Tibial nerve (tissue), 4 donors: ENCODE measurements around the gene FBXL17. TPM values are rescaled to one million over a fixed set of nuclear protein-coding genes. Genes with fewer than 3 reads are reported as not detected.
"Not testable (repeated sequence)": the region's sequence is repeated elsewhere in the genome, so short reads cannot be mapped to it uniquely, and the experiment has no call there.

Experiments
- DNase-seq, 2 donors: peaks; one replicate each; pipeline ENCODE4 v3.0.0-alpha.2; 2019; ENCODE audit warnings: low spot score in 2 of 2
- H3K27ac ChIP-seq, 4 donors: fragments of 200-600 bp; sonication (generic) in 3 of 4; one replicate each; pipeline ENCODE4 v1.5.1; 2017 to 2019; ENCODE audit warnings: mild to moderate bottlenecking in 1 of 4
- H3K27me3 ChIP-seq, 2 donors: fragments of 200-600 bp; sonication (generic) in 1 of 2; one replicate each; pipeline versions ENCODE4 v1.5.1 to v1.6.0; 2017 to 2019
- H3K36me3 ChIP-seq, 3 donors: fragments of 200-600 bp; sonication (generic); one replicate each; pipeline ENCODE4 v1.5.1; 2018 to 2019
- H3K4me1 ChIP-seq, 4 donors: fragments of 200-600 bp; sonication (generic) in 3 of 4; one replicate each; pipeline ENCODE4 v1.5.1; 2017 to 2019
- H3K4me3 ChIP-seq, 4 donors: fragments of 200-600 bp; sonication (generic) in 3 of 4; one replicate each; pipeline ENCODE4 v1.5.1; 2017 to 2019; ENCODE audit warnings: mild to moderate bottlenecking in 1 of 4, moderate library complexity in 1 of 4
- H3K9me3 ChIP-seq, 4 donors: fragments of 200-600 bp; sonication (generic) in 3 of 4; one replicate each; pipeline ENCODE4 v1.5.1; 2017 to 2019
- CTCF ChIP-seq, 5 experiments: fragments of 200-600 bp in 3 of 5; fragments of 450-650 bp in 2 of 5; sonication (generic) in 3 of 5; IDR thresholded peaks; one replicate each; pipeline ENCODE4 v1.5.1; 2016 to 2019; ENCODE audit warnings: antibody characterized with exemption in 5 of 5, mild to moderate bottlenecking in 3 of 5, moderate library complexity in 2 of 5
- EP300 ChIP-seq, 2 donors: sonication (generic); formaldehyde crosslinking; IDR thresholded peaks; one replicate each; pipeline ENCODE4 v1.6.1; 2017; ENCODE audit warnings: antibody characterized with exemption in 2 of 2, mild to moderate bottlenecking in 1 of 2
- POLR2A ChIP-seq, 2 donors: fragments of 450-650 bp; IDR thresholded peaks; one replicate each; pipeline ENCODE4 v1.6.1; 2017; ENCODE audit warnings: antibody characterized with exemption in 2 of 2, mild to moderate bottlenecking in 2 of 2, moderate library complexity in 2 of 2
- WGBS, 2 donors: methylation state at CpG; one replicate each; pipeline ENCODE4 v1.1.5; 2018; 5-methylcytosine and 5-hydroxymethylcytosine counted together
- total RNA-seq, 4 donors: library from RNA; depleted of rRNA; stranded (reverse); fragments of >200 nt; gene quantifications; one replicate each; pipeline ENCODE4 v1.1.0, GENCODE V29; 2016

Gene FBXL17
- total RNA-seq, 4 donors from 2014 or later, result 16.5 to 19.0 (median 17.6) TPM

GRCh38 chr5:108174286-108174685 lies 207.6 kb downstream of the FBXL17 start:
- Histone ChIP-seq H3K4me3 (no peak overlapping the region), H3K36me3 (no peaks in the 10 kb centered on the region), H3K9me3 (no peaks in the 10 kb centered on the region), H3K27ac (no peak overlapping the region), H3K4me1 (peaks cover 0 to 3% (median 0%) of the 10 kb centered on the region in 4 donors), H3K27me3 (no peaks in the 10 kb centered on the region)
- no peak for DNase-seq
- TF ChIP-seq CTCF (IDR thresholded peaks at IDR 0.05) (no peak), POLR2A (IDR thresholded peaks at IDR 0.05) (no peak), EP300 (IDR thresholded peaks at IDR 0.05) (no peak)

GRCh38 chr5:108171759-108172158 lies 210.1 kb downstream of the FBXL17 start:
- 96 to 99% methylated on average over 6 of the region's 6 CpGs for WGBS, 2 donors

GRCh38 chr5:108168915-108169314 lies 213.0 kb downstream of the FBXL17 start:
- DNase-seq, result no peak
- 43 to 47% methylated on average over 2 of the region's 2 CpGs for WGBS, 2 donors
- Histone ChIP-seq H3K36me3 (no peaks in the 10 kb centered on the region), H3K4me3 (no peak overlapping the region), H3K9me3 (no peaks in the 10 kb centered on the region), H3K27me3 (no peaks in the 10 kb centered on the region), H3K27ac (no peak overlapping the region), H3K4me1 (peaks cover 0 to 3% (median 0%) of the 10 kb centered on the region in 4 donors)
- TF ChIP-seq CTCF (IDR thresholded peaks at IDR 0.05) (no peak), POLR2A (IDR thresholded peaks at IDR 0.05) (no peak), EP300 (IDR thresholded peaks at IDR 0.05) (no peak)

More at GRCh38 chr5:108171759-108172158, 210.1 kb downstream of the FBXL17 start:
- TF ChIP-seq POLR2A (IDR thresholded peaks at IDR 0.05), result no peak
- no peak for TF ChIP-seq CTCF (IDR thresholded peaks at IDR 0.05)
- no peak for TF ChIP-seq EP300 (IDR thresholded peaks at IDR 0.05)
- Histone ChIP-seq H3K4me1 (peaks cover 0 to 3% (median 0%) of the 10 kb centered on the region in 4 donors), H3K27me3 (no peaks in the 10 kb centered on the region), H3K36me3 (no peaks in the 10 kb centered on the region), H3K9me3 (no peaks in the 10 kb centered on the region), H3K4me3 (no peak overlapping the region), H3K27ac (no peak overlapping the region)
- DNase-seq, result no peak

- WGBS, 2 donors, result 94 to 96% methylated on average over 2 of the region's 2 CpGs
- Histone ChIP-seq H3K36me3 (no peaks in the 10 kb centered on the region), H3K27ac (no peak overlapping the region), H3K27me3 (no peaks in the 10 kb centered on the region), H3K4me1 (peaks cover 0 to 3% (median 0%) of the 10 kb centered on the region in 4 donors), H3K4me3 (no peak overlapping the region), H3K9me3 (no peaks in the 10 kb centered on the region)
- DNase-seq, result no peak
- no peak for TF ChIP-seq CTCF (IDR thresholded peaks at IDR 0.05)
- TF ChIP-seq EP300 (IDR thresholded peaks at IDR 0.05), result no peak
- no peak for TF ChIP-seq POLR2A (IDR thresholded peaks at IDR 0.05)
These were observed 214.7 kb downstream of the FBXL17 start for GRCh38 chr5:108167174-108167573.

- Histone ChIP-seq H3K4me3 (no peak overlapping the region), H3K27ac (no peak overlapping the region), H3K4me1 (no peaks in the 10 kb centered on the region), H3K36me3 (no peaks in the 10 kb centered on the region), H3K27me3 (no peaks in the 10 kb centered on the region), H3K9me3 (no peaks in the 10 kb centered on the region)
- no peak for TF ChIP-seq EP300 (IDR thresholded peaks at IDR 0.05)
- no peak for TF ChIP-seq CTCF (IDR thresholded peaks at IDR 0.05)
- TF ChIP-seq POLR2A (IDR thresholded peaks at IDR 0.05), result no peak
- 96% methylated on average over 2 of the region's 2 CpGs for WGBS, 2 donors
- no peak for DNase-seq
These were observed 217.3 kb downstream of the FBXL17 start for GRCh38 chr5:108164574-108164973.

- H3K27me3 ChIP-seq, DNase-seq, H3K9me3 ChIP-seq, H3K36me3 ChIP-seq, H3K4me3 ChIP-seq, H3K27ac ChIP-seq, H3K4me1 ChIP-seq: not testable (repeated sequence)
- WGBS, 2 donors, result 97% methylated on average over 1 of the region's 1 CpG
These were observed 229.0 kb downstream of the FBXL17 start for GRCh38 chr5:108152854-108153253.
